ENCODE measurements around the gene CCR5AS.

Gene CCR5AS

GRCh38 chr3:46413951-46414350 lies 7.1 kb upstream of the CCR5AS start:
- intact Hi-C loops (cut with micrococcal nuclease), result no loop called here
- CTCF ChIA-PET, result no interaction called here
- TF ChIP-seq CTCF (IDR thresholded peaks at IDR 0.05), result no peak
- POLR2A ChIA-PET, result no interaction called here
- H3K9me3 Mint-ChIP-seq, result no peaks in the 10 kb centered on the region
- no peak overlapping the region for H3K4me3 Mint-ChIP-seq
- H3K27me3 Mint-ChIP-seq, result no peaks in the 10 kb centered on the region
- no peak overlapping the region for H3K27ac Mint-ChIP-seq
- no peaks in the 10 kb centered on the region for H3K36me3 Mint-ChIP-seq (ENCODE audit: low read depth)
- DNase-seq (no peak), ATAC-seq (ENCODE audit: low read depth) (no peak)
- H3K4me1 Mint-ChIP-seq, result peaks cover 2% of the 10 kb centered on the region

DNA sequence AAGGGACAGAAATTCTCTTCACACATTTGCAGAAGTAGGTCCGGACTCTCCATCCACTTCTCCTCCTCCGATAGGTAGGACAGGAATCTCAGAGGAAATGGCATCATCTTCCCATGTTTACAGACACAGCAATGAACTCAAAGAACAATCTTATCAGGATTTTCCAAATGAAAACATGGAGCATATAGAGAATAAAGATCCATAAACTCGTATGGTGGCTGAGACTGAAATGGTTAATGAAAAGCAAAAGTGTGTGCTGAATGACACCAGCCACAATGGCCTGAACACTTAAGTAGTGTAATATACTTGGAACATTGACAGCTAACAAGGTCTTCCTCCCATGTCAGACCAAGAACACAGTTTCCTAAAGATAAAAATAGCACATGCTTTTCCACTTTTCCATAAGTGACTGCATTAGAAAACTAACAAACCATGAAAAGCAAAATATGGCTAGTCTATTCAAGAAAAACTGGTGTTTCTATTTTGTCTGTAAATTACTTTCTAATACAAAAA lies 6.0 kb upstream of the CCR5AS start:
- Mint-ChIP-seq H3K27me3 (no peaks in the 10 kb centered on the region), H3K27ac (no peak overlapping the region), H3K9me3 (no peaks in the 10 kb centered on the region), H3K36me3 (ENCODE audit: low read depth) (peaks cover 3% of the 10 kb centered on the region), H3K4me1 (peaks cover 6% of the 10 kb centered on the region), H3K4me3 (no peak overlapping the region)
- no peak for DNase-seq
- CTCF ChIA-PET, result no interaction called here
- no peak for TF ChIP-seq CTCF (IDR thresholded peaks at IDR 0.05)
- ATAC-seq (ENCODE audit: low read depth), result no peak
- intact Hi-C loops (cut with micrococcal nuclease), result no loop called here
- POLR2A ChIA-PET, result no interaction called here

DNA sequence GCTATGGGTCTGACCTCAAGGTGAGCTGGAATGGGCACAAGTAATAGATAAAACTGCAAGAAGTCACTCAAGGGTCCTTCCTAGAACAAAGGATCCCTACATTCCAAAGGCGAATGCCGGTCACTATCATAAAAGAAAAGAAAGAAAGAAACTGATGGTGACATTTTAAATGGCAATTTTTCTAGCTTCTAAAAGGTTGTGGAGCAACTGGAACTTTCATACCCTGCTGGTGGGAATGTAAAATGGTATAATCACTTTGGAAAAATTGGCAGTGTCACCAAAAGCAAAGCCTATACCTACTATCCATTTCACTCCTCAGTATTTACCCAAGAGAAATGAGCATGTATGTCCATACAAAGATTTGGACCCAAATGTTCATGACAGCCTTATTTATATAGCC lies 4.4 kb upstream of the CCR5AS start:
- H3K27ac Mint-ChIP-seq, result no peak overlapping the region
- CTCF ChIA-PET, result no interaction called here
- intact Hi-C loops (cut with micrococcal nuclease), result no loop called here
- no peaks in the 10 kb centered on the region for H3K27me3 Mint-ChIP-seq
- no peak overlapping the region for H3K4me3 Mint-ChIP-seq
- H3K4me1 Mint-ChIP-seq, result peaks cover 21% of the 10 kb centered on the region
- DNase-seq, result no peak
- POLR2A ChIA-PET, result no interaction called here
- TF ChIP-seq CTCF (IDR thresholded peaks at IDR 0.05), result no peak
- H3K9me3 Mint-ChIP-seq, result no peaks in the 10 kb centered on the region
- H3K36me3 Mint-ChIP-seq (ENCODE audit: low read depth), result peaks cover 3% of the 10 kb centered on the region
- no peak for ATAC-seq (ENCODE audit: low read depth)

GRCh38 chr3:46410669-46411068 lies 3.8 kb upstream of the CCR5AS start:
- Mint-ChIP-seq H3K4me3 (no peak overlapping the region), H3K4me1 (peaks cover 26% of the 10 kb centered on the region), H3K27me3 (no peaks in the 10 kb centered on the region), H3K9me3 (no peaks in the 10 kb centered on the region), H3K36me3 (ENCODE audit: low read depth) (peaks cover 3% of the 10 kb centered on the region), H3K27ac (no peak overlapping the region)
- no peak for TF ChIP-seq CTCF (IDR thresholded peaks at IDR 0.05)
- DNase-seq (no peak), ATAC-seq (ENCODE audit: low read depth) (no peak)
- intact Hi-C loops (cut with micrococcal nuclease), result no loop called here
- ChIA-PET POLR2A (no interaction called here), CTCF (no interaction called here)

GRCh38 chr3:46409739-46410489 lies 3.0 kb upstream of the CCR5AS start:
- DNase-seq, result no peak
- Mint-ChIP-seq H3K27me3 (no peaks in the 10 kb centered on the region), H3K9me3 (no peaks in the 10 kb centered on the region), H3K4me1 (peaks cover 31% of the 10 kb centered on the region), H3K4me3 (no peak overlapping the region), H3K36me3 (ENCODE audit: low read depth) (peaks cover 3% of the 10 kb centered on the region), H3K27ac (no peak overlapping the region)
- CTCF ChIA-PET, result no interaction called here
- intact Hi-C loops (cut with micrococcal nuclease), result no loop called here
- POLR2A ChIA-PET, result interaction anchor here (0.7 kb wide), 1 partner anchor 94 kb away, joined by 3 read pairs; no protein-coding TSS in a partner anchor
- TF ChIP-seq CTCF (IDR thresholded peaks at IDR 0.05), result no peak
- no peak for ATAC-seq (ENCODE audit: low read depth)
